ENCODE data around the gene CENPT. TPM values are rescaled to one million over a fixed set of nuclear protein-coding genes. Genes with fewer than 3 reads are reported as not detected.
A peak's percentile ranks its signal among the peaks of the same experiment; 100 is the strongest.

The CENPT gene
- total and polyA plus RNA-seq, 2 of the 13 experiments (the other 11 are each of a cell fraction or from before 2014, with no cell fraction given): 40.9 to 43.3 TPM

- TF ChIP-seq HNF1B (CRISPR knock-in tag; IDR thresholded peaks at IDR 0.05): no peak; the same call in none of the 2 replicates
- peak; percentile 71 for TF ChIP-seq PRPF4 (IDR thresholded peaks at IDR 0.05; ENCODE audit: low read depth, low read length, poor library complexity, severe bottlenecking)
- TF ChIP-seq KLF13 (CRISPR knock-in tag; IDR thresholded peaks at IDR 0.05): peak; percentile 67; the same call in 1 of the 2 replicates
- TF ChIP-seq ZNF10 (CRISPR knock-in tag; IDR thresholded peaks at IDR 0.05; ENCODE audit: borderline replicate concordance, low read depth): no peak
- TF ChIP-seq ZNF34 (CRISPR knock-in tag; IDR thresholded peaks at IDR 0.05; ENCODE audit: borderline replicate concordance): peak; percentile 75
- no peak; the same call in 1 of the 2 replicates for TF ChIP-seq STAG1 (CRISPR knock-in tag; IDR thresholded peaks at IDR 0.05)
- TF ChIP-seq ZNF160 (CRISPR knock-in tag; IDR thresholded peaks at IDR 0.05): no peak; the same call in 1 of the 2 replicates
- no peak for TF ChIP-seq ZSCAN9 (CRISPR knock-in tag; IDR thresholded peaks at IDR 0.05; ENCODE audit: borderline replicate concordance)
- TF ChIP-seq DDIT3 (CRISPR knock-in tag; IDR thresholded peaks at IDR 0.05): no peak
- TF ChIP-seq ZNF260 (CRISPR knock-in tag; IDR thresholded peaks at IDR 0.05; ENCODE audit: borderline replicate concordance, low read depth): no peak
- TF ChIP-seq PLSCR1 (CRISPR knock-in tag; IDR thresholded peaks at IDR 0.05; ENCODE audit: borderline replicate concordance): no peak
- no peak for TF ChIP-seq ZFP36 (IDR thresholded peaks at IDR 0.05; ENCODE audit: borderline replicate concordance, low read depth, low read length, partially characterized antibody)
- peak; percentile 88 for TF ChIP-seq SALL1 (CRISPR knock-in tag; IDR thresholded peaks at IDR 0.05)
- peak; percentile 78 for TF ChIP-seq KDM5B (CRISPR knock-in tag; IDR thresholded peaks at IDR 0.05; ENCODE audit: borderline replicate concordance)
- peak; percentile 92 for TF ChIP-seq TBX2 (CRISPR knock-in tag; IDR thresholded peaks at IDR 0.05; ENCODE audit: borderline replicate concordance)
- peak; percentile 68; the same call in 1 of the 2 replicates for TF ChIP-seq ZNF121 (CRISPR knock-in tag; IDR thresholded peaks at IDR 0.05)
- no peak for TF ChIP-seq ZBTB46 (CRISPR knock-in tag; IDR thresholded peaks at IDR 0.05; ENCODE audit: borderline replicate concordance)
- no peak for TF ChIP-seq NR1H2 (CRISPR knock-in tag; IDR thresholded peaks at IDR 0.05; ENCODE audit: borderline replicate concordance, low read depth)
These were observed 1.0 kb downstream of the CENPT start, which contains the start of gene NUTF2 (continued) for GRCh38 chr16:67846320-67847063.
